GM21825 (cell line): Measurements from ENCODE around the gene EZR.

Source experiments
- ATAC-seq: cut with Tn5 transposase; IDR thresholded peaks from one replicate; pipeline ENCODE4 v1.9.1; 2021; ENCODE audit warnings: mild to moderate bottlenecking, moderate library complexity; ENCODE audit not compliant: unreplicated experiment

EZR gene

DNA sequence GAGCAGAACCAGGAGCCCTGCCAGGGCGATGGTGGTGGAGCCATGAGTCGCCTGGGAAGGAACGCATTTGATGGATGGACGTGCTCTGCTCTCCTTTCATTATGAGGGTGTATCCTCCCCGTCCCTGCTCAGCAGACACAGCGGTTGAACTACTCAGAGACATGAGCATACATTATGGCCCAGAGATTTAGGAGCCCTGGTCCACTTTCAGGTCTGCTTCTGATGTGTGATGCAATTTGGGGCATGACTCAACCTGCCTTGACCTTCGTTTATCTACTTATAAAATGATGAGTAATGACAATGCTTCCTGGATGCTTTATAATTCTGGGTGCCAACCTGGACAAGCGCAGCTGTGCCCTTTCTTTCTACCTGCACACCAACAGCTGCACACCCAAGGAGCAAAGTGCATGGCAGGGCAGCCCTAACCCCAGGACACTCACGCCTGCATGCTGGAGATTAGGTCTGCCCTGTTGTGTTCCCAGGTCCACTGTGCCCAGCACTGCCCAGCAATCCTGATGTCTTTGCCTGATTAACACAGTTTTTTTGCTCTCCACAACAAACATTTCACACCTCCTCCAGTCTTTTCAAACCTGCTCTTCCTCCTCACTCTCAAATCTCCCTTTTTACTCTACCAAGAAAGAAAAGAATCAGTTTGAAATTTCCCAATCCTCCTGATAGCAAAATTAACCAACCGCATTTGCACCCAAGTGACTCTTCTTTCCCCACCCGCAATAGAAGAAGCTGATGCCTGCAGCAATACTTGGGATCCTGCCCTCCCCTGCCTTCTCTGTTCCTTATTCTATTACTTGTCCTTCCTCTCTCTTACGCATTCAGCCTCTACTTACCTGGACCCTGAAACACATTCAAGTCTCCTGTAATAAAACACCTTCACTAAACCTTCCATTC is 81.2 kb downstream of the EZR start:
- no peak for ATAC-seq

DNA sequence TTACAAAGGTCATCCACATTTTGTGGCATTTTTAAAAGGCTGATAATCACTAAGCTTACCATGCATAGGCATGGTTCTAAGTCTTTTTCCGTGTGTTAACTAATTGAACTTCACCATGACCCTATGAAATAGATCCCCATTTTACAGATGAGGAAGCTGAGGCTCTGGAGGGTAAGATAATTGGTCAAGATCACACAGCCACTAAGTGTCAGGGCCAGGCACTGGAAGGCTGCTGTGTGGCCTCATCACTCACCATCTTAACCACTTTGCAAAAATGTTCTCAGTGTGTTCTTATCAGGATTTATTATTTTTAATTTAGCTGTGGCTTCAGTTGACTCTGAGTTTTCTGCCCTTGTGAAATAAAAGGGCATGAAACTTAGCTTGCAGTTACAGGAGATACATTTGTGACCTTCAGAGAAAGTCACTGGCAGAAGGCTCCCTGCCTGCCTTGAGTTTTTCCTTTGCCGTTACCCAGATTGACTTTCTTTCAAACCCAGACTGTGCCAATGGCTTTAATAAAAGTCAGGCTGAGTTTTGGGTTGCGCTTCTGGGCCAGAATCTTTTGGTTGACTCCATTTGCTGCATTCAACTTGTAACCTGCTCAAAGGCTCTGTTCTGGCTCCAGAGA is 82.0 kb downstream of the EZR start:
- no peak for ATAC-seq

DNA sequence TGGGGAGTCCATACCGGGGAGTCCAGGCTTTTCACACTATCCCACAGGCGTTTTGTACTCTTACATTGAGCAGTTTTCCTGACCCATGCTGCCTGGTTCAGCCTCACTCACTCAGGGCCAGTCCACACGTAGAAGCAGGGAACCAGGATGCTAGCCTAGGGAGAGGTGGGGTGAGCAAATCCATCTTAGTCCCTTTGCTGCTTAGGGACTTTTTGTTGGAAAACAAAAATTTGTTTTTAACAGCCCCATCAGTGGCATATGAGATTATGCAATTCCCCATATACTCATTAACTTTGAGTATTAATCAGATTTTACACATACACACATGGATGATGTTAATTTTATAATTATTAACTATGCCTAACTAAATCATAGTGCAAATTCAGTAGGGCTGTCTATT is 84.2 kb downstream of the EZR start:
- ATAC-seq: no peak

DNA sequence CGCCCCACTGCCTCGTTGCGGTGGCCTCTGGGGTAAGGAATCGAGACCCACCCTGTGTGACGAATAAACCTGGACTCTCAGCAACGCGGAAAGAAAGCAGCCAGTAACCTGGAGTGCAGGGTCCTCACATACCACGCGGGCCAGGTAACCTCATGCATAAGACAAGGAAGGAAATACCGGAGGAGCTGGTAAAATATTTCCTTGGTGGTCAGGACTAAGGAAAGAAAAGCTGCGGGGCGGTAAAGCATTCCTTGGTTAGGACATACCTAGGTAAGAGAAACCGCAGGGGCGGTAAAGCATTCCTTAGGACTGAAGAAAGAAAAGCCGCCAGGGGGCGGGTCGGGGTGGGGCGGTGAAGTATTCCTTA is 88.6 kb downstream of the EZR start:
- no peak for ATAC-seq

DNA sequence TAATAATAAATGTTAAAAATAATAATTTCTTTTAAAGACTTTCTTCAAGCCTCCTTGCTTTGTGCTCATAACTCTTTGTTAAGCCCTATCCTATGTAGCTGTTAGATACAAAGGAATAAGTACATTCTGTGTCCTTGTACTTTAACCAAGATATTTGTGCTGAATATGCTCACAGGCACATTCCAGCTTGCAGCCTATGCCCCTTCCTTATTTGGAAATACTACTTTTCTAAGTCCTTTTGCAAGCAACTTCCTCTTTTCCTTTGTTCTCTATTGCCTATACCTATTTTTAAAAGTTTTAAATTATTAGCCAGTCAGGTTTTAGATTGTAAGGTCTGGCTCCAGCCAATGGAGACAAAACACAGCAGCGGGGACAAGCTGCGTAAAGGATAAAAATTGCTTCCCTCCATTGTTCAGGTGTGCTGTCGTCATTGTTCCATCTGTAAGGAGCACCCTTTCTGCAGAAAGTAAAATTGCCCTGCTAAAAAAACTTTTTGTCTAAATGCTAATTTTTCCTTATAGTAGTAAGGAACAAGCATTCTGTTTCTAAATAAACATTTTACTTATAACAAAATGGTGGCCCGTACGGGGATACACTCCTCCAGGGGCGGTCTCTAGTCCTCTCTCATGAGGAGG is 89.1 kb downstream of the EZR start:
- no peak for ATAC-seq

DNA sequence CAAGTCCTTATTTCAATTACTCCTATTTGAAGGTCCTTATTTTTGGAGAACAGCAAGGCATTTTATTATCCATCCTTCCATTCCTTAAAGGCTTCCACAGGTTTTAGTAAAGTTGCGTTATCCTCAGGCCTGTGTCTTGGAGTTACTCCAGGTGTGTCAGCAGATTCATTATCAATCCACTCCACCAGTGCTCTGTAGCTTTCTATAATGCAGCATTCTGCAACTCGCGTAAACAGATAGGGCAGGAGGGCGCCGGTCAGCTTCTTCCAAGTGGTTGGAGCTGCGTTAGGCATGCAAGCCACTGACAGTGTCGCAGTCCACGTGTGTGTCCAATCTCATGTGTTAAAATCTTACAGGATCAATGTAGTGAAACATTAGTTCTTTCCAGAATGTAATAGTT is 93.5 kb downstream of the EZR start:
- ATAC-seq: no peak

DNA sequence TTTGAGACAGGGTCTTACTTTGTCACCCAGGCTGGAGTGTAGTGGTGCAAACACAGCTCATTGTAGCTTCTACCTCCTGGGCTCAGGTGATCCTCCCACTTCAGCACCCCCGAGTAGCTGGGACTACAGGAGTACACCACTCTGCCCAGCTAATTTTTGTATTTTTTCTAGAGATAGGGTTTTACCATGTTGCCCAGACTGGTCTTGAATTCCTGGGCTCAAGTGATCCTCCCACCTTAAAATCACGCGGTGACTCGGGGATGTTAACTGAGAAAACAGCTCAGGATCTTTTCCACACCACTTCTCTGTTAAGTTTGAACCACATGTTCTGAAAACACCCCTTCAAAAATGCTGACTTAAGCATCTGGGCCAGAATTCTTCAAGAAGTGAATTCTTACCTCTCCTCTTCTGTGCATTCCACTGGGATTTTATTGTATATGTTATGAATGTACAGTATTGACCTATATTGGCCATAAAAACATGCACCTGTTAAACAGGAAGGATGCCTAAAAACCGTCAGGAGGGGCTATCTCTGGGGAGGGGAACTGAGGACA is 96.9 kb downstream of the EZR start:
- ATAC-seq: no peak

DNA sequence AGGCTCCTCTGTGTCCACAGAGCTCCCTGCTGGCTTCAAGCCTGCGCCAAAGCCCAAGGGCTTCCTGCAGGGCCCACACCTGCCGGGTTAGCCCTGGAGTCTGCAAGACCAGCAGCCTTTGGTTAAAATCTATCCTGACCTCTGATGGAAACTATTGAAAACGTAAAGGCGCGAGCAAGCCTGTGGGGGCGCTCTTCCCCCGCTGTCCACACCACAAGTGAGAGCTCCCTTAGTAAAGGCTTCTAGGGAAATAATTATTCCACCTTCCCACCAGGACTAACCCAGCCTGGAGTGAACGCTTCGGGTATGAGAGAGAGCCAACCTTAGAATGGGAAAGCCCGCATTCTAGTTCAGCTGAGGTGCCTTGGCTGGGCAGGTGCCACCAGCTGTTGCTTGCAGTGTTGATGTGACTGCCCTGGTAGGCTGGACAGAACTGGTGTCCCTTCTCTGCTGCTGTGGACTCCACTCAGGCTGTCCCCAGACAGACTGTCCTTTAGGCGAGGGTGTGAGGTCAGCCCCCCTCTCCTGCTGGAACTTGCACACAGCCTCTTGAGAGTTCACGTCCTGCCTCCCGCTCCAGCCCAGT is 100.6 kb downstream of the EZR start:
- ATAC-seq: no peak

DNA sequence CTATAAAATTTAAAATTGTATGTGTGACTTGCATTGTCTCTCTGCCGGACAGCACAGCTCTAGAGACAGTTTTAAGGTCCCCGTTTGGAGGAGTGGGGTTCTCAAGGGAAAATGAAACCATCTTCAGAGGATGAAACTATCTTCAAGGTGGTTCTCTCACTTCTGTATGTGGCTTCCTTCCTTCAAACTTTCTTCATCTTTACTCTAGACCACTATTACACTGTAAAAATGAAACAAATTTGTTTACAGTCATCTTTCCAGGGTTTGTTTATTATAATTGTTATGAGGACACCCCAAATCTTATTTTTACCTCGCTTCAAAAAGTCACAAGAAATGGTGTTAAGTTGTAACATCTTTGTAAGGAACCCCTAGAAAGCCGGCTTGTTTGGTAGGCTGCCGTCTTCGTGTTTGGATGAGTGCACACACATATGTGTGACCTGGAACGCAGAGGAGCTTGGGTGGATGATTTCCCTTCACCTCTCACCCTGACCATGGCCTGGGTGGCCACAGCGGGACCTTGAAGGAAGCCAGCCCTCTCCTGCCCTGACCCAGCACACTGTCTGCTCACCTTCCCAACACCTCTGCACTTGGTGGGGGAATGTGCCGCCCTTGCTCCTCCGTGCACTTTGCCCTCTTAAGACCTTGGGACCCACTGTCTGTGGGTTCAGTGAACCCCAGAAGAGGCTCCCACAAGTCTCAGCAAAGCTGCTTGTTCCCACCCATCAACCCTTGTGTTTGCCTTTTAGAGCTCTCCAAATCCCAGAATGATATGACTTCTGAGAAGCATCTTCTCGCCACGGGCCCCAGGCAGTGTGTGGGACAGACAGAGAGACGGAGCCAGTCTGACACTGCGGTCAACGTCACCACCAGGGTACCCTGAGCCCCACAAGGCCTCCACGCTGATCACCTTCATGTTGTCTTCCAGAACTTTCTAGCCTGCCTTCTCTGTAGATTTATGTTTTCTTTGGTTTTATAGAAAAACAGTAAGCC is 101.5 kb downstream of the EZR start:
- peak; percentile 51 for ATAC-seq
